Measurements from ENCODE around the gene RPS6KA5.
"Not testable (repeated sequence)": the region's sequence is repeated elsewhere in the genome, so short reads cannot be mapped to it uniquely, and the experiment has no call there.

RPS6KA5 gene

GRCh38 chr14:90991690-90992443 lies 68.6 kb downstream of the RPS6KA5 start:
- in situ Hi-C loops (cut with MboI; ENCODE audit: low sequenced_read_pairs): no loop called here

GRCh38 chr14:90990141-90990540 lies 70.3 kb downstream of the RPS6KA5 start:
- in situ Hi-C loops (cut with MboI; ENCODE audit: low sequenced_read_pairs): no loop called here

- in situ Hi-C loops (cut with MboI; ENCODE audit: low sequenced_read_pairs): no loop called here
Measured at GRCh38 chr14:90987140-90987539, 73.3 kb downstream of the RPS6KA5 start.

GRCh38 chr14:90986510-90986909 lies 73.9 kb downstream of the RPS6KA5 start:
- in situ Hi-C loops (cut with MboI; ENCODE audit: low sequenced_read_pairs): no loop called here

GRCh38 chr14:90985601-90986242 lies 74.7 kb downstream of the RPS6KA5 start:
- in situ Hi-C loops (cut with MboI; ENCODE audit: low sequenced_read_pairs): no loop called here

GRCh38 chr14:90983560-90983959 lies 76.9 kb downstream of the RPS6KA5 start:
- in situ Hi-C loops (cut with MboI; ENCODE audit: low sequenced_read_pairs): no loop called here

GRCh38 chr14:90981636-90982035 lies 78.8 kb downstream of the RPS6KA5 start:
- in situ Hi-C loops (cut with MboI; ENCODE audit: low sequenced_read_pairs): no loop called here

- in situ Hi-C loops (cut with MboI; ENCODE audit: low sequenced_read_pairs): not testable (repeated sequence)
Measured at GRCh38 chr14:90980636-90981035, 79.8 kb downstream of the RPS6KA5 start.

- in situ Hi-C loops (cut with MboI; ENCODE audit: low sequenced_read_pairs): no loop called here
Measured at GRCh38 chr14:90979515-90979914, 80.9 kb downstream of the RPS6KA5 start.

GRCh38 chr14:90976101-90976500 lies 84.3 kb downstream of the RPS6KA5 start:
- in situ Hi-C loops (cut with MboI; ENCODE audit: low sequenced_read_pairs): no loop called here

- in situ Hi-C loops (cut with MboI; ENCODE audit: low sequenced_read_pairs): no loop called here
Measured at GRCh38 chr14:90971687-90972086, 88.8 kb downstream of the RPS6KA5 start.

- in situ Hi-C loops (cut with MboI; ENCODE audit: low sequenced_read_pairs): no loop called here
Measured at GRCh38 chr14:90970167-90970600, 90.3 kb downstream of the RPS6KA5 start.

- in situ Hi-C loops (cut with MboI; ENCODE audit: low sequenced_read_pairs): no loop called here
Measured at GRCh38 chr14:90969531-90970166, 90.8 kb downstream of the RPS6KA5 start.

GRCh38 chr14:90968025-90968424 lies 92.4 kb downstream of the RPS6KA5 start:
- in situ Hi-C loops (cut with MboI; ENCODE audit: low sequenced_read_pairs): no loop called here

GRCh38 chr14:90966493-90966892 lies 93.9 kb downstream of the RPS6KA5 start:
- in situ Hi-C loops (cut with MboI; ENCODE audit: low sequenced_read_pairs): no loop called here

GRCh38 chr14:90965765-90966164 lies 94.7 kb downstream of the RPS6KA5 start:
- in situ Hi-C loops (cut with MboI; ENCODE audit: low sequenced_read_pairs): no loop called here

- in situ Hi-C loops (cut with MboI; ENCODE audit: low sequenced_read_pairs): no loop called here
Measured at GRCh38 chr14:90963343-90963742, 97.1 kb downstream of the RPS6KA5 start.

GRCh38 chr14:90962505-90963109 lies 97.8 kb downstream of the RPS6KA5 start:
- in situ Hi-C loops (cut with MboI; ENCODE audit: low sequenced_read_pairs): no loop called here

- in situ Hi-C loops (cut with MboI; ENCODE audit: low sequenced_read_pairs): no loop called here
Measured at GRCh38 chr14:90960818-90961217, 99.6 kb downstream of the RPS6KA5 start.

GRCh38 chr14:90959344-90959743 lies 101.1 kb downstream of the RPS6KA5 start:
- in situ Hi-C loops (cut with MboI; ENCODE audit: low sequenced_read_pairs): no loop called here

- in situ Hi-C loops (cut with MboI; ENCODE audit: low sequenced_read_pairs): no loop called here
Measured at GRCh38 chr14:90956273-90956672, 104.2 kb downstream of the RPS6KA5 start.

- in situ Hi-C loops (cut with MboI; ENCODE audit: low sequenced_read_pairs): not testable (repeated sequence)
Measured at GRCh38 chr14:90953643-90954042, 106.8 kb downstream of the RPS6KA5 start.

All from HL-60/S4 (cell line).